Measurements from ENCODE around the gene BRD1.

The BRD1 gene

DNA sequence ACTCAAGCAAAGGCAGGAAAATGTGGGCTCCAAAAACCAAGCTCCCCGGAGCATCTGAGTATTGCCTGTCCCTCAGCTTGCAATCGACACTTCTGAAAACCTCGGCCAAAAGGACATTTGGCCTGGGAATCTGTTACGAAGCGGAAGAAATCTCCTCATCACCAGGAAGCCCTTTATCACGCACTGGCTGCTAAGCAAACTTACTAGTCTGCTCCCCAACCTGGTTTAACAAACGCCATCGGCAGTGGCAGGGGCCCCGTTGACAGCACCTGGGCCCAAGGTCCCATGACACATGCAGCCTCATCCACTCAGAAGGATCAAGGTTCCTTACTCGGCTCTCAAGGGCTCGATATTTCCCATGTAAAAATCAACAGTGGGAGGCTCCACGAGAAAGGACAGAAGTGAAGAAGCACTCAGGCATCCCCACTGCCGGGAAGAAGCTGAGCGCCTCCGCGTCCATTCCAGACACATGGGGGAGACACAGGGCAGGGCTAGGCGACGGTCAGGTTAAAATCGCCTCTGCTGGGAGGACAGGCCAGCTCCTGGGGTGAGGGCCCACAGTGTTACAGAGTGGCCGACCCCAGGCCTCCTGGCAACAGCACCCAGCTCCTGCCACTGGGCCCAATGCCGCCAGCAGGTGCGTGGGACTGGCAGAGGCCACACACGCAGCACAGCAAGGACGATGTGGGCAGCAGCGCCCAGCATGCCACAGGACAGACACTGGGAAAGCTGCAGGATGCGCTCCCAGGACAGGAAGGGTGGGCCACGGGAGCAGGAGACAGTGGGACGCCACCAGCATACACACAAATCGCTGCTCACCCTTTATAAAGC lies 27.1 kb downstream of the BRD1 start:
- DNase-seq, result no peak

DNA sequence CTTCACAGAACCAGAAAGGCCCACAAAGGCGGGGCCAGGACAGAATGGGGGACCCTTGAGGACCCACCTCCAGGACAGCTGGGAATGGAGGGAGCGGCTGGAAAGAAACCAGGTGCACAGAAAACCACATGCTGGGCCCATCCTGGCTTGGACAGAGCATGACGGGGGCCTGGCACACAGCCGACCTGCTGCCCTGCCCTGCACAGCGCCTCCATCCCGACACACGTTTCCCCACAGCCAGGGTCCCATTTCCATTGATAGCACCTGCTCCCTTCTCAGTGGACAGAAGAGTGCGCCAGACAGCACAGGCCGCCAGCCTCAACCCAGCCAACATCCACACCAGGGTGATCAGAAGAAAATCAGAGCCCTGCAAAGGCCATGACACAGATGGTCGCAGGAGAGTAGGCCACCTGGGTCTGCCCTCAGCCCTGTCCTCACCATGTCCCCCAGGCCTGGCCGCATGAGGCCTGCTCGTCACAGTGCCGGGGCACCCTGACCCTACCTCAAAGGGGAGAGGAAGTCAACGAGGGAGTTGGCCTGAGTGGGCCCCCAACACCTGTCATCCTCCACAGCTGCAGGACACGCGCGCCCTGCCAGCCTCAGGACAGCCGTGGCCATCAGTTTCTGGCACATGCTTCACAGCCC lies 28.1 kb downstream of the BRD1 start:
- DNase-seq, result no peak

DNA sequence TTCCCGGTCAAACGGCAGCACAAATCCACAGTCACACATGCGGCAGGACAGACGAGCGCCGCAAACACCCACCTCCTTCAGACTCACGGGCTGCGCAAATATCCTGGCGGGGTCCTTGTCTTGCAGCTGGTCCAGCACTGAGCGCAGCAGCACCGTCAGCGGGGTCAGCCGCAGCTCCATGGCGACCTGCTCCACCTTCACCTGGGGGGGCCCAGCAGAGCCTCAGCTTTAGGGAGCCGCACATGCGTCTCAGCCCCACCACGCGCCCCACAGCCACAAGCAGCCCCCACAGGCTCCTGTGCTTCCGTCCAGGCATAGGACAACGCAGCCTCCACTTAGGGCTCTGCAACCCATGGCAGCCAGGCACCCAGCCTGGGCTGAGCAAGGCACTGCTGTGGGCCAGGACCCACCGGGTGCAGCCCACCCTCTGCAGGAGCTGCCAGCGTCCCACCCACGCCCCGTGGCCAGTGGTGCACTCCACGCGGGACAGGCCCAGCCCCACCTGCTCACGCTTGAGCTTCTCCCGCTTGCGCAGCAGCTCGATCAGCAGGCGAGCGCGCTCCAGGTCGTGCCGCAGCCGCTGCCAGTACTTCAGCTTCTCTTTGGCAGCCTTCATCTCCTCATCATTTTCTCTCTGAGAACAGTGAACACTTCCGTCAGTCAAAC lies 29.1 kb downstream of the BRD1 start:
- DNase-seq, result no peak

DNA sequence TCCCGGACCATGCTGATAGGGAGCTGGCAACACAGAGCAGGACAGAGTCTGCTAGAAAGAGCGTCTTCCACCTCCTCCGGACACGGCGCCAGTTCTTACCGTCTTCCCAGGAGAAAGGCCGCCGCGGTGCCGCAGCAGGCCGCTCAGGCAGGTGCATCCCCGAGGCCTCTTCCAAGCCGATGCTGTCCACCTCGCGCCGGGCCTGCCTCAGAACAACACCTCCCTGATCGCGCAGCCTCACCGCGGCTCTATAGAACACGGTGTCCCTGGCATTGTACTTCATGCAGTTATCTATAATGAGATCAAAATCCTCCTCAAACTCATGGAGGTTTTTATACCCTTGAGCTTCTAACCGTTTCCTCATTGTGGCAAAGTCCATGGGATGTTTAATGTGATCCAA lies 30.0 kb downstream of the BRD1 start:
- no peak for DNase-seq

DNA sequence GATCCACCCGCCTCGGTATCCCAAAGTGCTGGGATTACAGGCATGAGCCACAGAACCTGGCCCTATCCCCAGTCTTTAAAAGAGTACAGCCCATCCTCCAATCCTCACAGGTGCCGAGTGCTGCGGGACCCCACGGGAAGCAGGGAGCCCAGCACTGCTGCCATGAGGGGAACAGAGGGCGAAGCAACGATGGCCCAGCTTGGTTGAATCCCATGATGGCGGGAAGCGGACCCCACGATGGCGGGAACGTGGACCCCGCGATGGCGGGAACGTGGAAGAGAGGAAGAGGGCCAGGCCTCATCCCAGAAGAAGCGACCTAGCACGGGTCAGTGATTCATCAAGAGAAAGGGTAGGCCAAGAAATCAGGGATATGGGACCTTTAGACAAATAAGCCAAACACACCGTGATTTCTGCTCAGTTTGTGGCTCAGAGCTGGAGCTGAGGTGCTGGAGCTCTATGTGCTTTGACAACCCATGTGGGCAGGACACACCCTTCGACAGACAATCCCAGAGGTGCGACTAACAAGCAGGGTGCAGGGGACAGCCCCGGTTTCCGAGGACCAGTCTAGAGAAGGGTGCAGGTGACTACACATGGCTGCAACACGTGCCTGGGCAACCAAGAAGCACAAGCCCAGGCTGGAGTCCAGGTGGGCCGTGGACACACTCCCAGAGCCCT lies 30.9 kb downstream of the BRD1 start:
- DNase-seq, result no peak

DNA sequence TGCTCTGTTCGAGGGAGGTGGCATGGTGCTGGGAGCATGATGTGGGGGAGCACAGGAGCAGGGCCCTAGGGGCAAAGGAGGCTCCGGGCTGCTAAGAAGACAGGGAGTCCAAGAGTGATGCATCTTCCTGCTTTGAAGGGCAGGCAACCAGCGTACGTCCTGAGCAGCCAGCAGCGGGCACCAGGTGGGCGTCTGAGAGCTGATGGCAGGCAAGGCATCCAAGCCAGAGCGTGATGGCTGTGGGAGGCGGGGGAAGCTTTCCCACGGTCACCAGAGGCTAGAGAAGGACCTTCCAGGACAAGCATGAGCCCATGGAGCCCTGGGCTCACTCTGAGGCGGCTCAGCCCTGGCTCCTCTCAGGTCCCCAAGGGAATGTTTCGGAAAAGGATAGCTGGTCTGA lies 32.2 kb downstream of the BRD1 start:
- no peak for DNase-seq

DNA sequence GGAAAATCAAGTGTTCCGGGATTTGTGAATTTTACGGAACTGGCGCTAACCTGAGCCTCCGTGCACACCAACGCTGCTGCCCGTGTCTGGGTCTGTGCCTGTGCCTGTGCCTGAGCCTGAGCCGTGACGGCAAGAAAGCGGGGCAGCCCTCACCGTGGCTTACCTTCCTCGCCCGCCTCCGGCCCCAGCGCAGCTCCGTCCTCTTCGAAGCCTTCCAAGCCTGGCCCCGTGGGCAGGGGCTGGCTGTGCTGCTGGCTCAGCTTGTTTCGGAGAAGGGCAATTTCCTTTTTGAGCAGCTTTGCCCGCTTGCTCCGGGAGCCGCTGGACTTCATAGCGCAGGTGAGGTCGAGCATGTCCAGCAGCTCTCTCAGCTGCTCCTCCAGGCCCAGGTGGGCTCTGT lies 33.8 kb downstream of the BRD1 start:
- no peak for DNase-seq

DNA sequence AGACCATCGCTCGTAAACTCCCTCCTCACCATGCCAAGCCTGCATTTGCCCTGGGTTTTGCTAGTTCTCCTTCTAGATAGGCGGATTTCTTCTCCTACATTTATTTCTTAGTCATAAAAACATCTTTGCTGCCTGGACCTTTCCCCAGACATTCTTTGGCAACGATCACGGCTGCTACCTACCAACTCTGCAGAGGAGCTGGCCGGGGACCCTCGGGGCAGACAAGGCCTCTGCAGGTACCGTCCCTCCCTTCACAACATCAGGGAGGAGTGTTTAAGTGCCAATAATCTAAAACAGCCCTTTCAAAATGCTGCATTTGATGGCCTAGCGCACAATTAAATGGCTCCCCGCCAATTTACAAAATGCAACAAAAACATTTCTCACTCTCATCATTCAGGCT lies 34.4 kb downstream of the BRD1 start:
- DNase-seq, result no peak

DNA sequence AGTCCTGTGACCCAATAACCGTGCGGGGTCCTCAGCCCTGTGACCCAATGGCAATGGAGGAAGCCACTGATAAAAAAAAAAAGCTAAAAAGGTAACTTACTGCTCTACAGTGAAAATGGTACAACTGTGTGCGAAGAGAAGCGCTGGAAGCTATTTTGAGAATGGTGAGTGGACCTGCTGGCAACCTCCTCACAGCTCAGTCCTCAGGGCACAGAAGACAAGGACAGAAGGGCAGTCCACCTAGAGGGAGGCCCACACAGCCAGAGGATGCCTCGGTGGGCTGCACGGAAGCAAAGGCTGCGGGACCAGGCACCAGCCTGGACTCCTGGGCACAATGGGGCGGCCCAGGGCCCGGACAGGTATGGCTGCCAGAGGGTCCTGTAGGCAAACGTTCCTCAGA lies 35.6 kb downstream of the BRD1 start:
- DNase-seq, result no peak

DNA sequence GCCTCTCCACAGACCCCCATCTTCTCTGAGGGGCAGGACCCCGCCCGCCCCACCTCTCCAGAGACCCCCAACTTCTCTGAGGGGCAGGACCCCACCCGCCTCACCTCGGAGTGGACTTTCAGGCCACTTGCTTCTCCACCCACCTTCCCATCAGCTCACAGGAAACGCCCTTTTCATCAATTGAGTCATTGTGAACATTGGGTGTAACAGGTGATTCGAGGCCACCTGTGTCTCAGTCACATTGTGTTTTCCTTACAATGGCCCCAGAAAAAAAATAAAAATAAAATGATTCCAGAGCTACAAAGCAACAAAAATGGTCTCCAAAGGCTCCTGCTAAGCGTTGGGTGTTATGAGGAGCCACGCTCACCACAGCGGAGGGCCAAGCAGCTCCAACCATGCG lies 36.0 kb downstream of the BRD1 start:
- no peak for DNase-seq

DNA sequence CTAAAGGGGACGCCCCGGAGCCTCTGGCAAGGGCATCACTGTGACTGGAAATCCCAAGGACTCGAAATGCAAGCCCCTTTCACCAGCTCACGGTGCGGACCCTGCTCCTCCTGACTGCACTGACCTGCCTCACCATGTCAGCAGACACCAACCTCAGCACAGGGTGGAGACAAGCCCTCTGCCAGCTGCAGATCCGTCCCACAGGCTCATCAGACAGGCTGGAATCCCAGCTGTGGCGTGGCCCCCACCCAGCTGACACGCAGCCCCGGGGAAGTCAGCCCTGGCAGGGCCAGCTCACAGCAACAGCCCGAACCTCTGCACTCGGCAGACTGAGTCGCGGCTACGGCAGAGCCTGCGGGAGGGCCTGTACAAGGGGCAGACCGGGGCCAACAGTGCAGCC lies 36.8 kb downstream of the BRD1 start:
- no peak for DNase-seq

DNA sequence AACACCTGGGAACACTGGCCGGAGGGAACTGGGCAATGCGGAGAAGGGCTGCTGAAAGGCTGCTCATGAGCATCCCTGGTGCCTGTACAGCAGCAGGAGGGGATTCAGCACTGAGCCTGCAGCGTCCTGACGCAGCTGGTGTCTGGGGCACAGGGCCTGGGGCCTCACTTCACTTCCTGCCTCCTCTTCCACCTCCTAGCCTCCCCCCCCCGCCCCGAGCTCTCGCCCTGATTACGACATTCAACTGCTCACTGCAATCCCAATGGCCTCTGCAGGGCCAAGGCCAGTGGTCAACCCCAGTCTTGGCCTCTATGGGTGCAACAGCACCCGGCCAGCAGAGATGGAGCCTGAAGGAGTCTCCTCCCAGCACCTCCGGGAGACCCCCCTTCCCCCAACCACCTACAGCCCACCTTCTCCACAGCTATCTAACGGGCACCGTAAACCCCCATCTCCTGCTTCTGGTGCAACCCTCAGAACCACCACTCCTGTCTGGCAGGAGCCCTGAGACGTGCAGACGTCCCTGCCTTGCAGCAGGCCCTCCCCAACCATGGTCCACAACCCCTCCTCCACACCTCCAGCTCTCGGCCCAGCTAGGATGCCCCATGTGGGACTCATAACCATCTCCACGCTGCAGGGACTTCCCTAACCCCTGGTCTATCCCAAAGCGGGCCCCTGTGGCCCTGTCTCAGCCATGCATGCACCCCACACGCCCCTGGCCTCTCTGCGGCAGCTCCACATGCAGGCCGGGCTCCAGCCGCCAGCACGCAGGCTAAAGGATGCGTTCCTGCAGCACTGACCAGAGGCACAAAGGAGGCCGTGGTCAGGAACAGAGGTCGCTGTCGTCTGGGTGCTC lies 38.2 kb downstream of the BRD1 start:
- no peak for DNase-seq

DNA sequence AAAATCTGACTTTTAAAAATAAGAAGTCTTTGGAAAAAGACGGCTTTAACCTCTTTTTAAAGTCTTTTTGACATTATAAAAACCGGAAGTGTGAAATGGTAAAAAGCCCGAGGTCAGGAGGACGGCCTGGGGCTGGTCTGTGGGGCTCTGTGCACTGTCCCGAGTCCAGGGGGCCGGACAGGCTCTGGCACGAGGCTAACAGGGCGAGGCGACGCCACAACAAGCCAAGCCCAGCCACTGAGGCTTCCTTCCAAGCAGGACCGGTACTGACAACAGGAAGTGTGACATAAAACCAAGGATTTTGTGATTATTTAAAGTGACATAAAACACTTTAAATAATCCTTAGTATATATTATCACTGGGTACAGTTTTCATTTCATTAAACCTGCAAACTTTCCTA lies 39.2 kb downstream of the BRD1 start:
- DNase-seq, result no peak

DNA sequence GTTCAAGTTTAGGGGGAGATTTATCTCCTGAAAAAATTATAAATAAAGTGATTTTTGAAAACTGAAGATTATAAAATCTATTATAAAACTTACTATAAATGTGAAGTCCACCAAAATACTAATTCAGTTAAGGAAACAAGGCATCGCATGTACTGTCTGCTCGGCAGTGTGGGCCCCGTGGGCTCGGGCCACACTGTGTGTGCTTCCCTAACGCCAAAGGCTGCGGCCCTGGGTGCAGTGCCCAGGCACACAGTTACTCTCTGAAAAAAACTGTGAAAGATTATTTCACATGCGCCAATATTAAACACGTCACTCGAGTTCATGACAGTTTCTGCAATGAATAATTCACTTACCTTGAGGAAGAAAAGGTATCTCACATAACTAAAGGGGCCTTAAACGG lies 39.8 kb downstream of the BRD1 start:
- DNase-seq, result no peak

DNA sequence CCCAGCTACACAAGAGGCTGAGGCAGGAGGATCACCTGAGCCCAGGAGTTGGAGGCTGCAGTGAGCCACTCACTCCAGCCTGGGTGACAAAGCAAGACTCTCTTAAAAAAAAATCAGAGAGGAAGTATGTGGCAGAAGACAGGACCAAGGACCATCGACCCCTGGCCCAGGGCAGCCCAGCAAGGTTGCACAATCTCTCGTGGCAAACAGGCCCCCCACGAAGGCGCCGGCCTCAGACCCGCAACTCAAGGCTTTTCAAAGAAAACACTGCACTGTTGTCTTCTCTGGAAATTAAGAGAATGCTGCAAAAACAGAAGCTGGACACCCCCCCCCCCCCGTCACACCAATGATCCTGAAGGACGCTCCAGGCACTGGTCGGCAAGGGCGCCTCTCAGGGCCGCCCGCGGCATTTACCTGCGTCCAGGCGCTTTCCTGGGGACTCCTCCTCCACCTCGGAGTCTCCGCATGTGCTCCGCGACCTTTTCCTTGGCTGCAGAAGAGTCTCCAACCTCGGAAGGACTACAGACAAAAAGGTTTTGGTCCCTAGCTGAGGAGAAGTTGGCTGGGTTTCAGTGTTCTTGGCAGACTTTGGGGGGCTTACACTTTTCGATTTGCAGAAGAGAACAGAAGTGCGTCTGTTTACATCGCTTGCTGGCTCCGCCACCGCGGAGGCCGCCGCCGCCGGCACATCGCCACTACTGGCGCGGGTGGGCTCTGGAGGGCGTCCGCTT lies 40.5 kb downstream of the BRD1 start:
- DNase-seq, result no peak

DNA sequence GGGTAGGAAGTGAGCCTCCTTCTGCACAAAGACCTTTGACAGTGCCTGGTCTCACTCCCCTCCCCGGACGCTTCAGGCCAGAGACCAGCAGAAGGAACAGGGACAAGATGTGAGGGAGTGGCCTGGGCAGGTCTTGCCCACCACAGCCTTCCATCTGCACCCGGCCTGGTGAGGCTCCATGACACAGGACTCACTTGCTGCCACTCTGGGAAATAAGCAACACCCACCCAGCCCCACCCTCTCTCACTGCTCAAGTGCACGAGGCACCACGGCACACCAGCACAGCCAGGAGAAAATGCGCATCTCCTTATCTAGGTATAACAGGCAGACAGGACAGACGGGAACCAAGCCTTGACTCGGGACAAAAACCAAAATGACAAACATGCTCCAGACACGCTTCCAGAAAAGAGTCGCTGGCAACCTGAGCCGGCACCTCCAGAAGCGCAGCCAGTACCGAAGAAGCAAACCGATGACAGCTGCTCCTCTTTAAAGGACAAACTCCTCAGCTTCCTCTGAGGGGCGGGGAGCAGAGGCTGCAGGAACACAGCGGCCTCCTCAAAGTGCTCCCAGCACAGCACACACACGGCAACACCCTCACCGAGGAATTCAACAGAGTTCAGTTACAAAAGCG lies 41.7 kb downstream of the BRD1 start:
- no peak for DNase-seq

DNA sequence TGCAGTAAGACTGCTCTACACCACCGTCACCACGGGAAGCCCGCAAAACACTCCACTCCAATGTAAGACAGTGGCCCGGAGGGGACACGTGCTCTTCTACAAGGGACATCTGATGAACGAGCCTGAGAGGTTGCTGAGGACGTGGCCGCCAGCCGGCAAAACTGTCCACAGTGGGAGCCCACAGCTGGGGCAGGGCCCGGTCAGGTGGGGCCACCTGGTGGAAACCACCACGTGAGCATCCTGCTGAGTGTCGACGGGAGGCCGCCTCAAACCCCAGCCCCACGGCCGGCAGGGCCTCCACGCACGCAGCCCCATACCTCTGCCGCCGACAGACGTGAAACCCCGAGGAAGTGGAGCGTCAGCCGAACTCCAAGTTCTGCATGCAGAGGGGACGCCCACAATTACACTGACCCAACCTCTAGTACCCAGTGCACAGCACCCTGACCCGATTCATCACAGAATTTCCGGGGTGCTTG lies 42.6 kb downstream of the BRD1 start:
- no peak for DNase-seq

DNA sequence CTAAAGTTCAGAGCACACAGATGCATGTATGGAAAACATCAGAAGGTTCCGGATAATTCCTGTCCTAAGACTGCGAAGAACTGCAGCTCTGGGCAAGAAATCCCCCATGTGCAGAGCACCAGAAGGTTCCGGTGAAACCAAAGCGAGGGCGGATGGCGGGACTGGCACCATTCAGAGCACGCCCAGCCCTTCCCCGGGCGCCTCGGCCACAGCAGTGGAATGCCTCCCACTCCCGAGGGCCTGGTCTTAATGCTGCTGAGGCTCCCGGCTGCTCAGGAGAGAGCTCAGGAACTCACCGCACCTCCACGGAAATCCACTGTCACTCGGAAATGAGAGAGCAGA lies 43.1 kb downstream of the BRD1 start:
- DNase-seq, result no peak

DNA sequence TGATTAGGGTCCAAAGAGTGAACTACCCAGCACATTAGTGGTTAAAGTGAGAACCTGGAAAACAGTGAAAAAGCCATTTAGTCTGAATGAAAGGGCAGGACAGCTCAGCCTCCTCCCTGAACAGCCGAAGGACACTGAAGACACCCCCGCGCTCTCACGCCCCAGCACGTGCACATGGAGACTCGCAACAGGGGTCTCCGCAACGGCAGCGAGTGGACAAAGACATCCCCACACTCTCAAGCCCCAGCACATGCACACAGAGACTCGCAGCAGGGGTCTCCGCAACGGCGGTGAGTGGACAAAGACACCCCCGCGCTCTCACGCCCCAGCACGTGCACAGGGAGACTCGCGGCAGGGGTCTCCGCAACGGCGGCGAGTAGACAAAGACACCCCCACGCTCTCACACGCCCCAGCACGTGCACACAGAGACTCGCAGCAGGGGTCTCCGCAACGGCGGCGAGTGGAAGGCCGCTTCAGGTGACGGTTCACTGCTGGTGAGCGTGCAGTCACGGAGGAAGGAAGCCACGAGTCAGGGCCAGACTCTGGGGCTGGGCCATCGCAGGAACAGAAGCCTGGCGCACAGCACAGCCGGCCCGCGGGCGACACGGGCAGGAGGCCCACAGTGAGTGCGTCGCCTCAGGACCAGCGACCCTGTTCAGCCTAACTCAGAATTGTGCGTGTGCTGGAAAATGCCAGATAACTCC lies 43.6 kb downstream of the BRD1 start:
- no peak for DNase-seq

DNA sequence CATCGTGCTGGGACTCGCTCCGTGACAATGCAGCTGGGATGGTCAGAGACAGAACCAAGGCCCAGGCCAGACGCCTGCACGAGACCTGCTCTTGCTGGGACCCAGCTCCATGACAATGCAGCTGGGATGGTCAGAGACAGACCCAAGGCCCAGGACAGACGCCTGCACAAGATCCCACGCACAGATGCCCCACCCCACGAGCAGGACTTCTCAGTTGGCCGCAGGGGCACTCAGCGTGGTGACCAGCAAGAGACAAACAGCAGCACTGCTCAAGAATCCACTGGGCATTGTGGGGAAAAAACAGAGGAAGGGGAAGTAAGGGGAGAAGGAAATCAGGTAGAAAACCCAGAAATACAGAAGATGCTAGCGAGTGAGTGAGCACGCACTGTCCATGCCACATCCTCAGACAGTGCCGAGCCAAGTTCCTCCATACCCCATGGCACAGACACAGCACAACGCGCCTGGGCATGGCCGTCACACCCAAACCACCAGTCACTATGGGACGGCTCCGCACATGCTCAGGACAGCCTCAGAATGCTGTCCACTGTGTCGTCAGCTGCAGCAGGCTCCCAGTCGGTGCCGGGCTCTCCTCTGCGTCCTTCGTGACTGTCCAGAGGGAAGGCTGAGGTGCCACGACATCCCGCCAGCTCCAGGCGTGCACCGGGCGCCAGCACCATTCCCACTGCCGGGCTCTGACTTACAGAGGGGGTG lies 44.5 kb downstream of the BRD1 start:
- DNase-seq, result no peak
